KMS-11 (cell line): ENCODE results near the gene CD93.

Experiments used
- H2AFZ ChIP-seq: fragments of 200-600 bp; sonication (generic); 2 replicates; pipeline ENCODE4 v1.6.1; 2016; ENCODE audit warnings: antibody characterized with exemption, mixed run types, low read depth
- H3K27ac ChIP-seq: fragments of 200-600 bp; sonication (generic); 2 replicates; pipeline ENCODE4 v1.6.1; 2016; ENCODE audit warnings: mild to moderate bottlenecking, mixed run types
- H3K27me3 ChIP-seq: fragments of 200-600 bp; sonication (generic); 2 replicates; pipeline ENCODE4 v1.6.1; 2017; ENCODE audit warnings: mild to moderate bottlenecking, low read depth, mixed run types, moderate library complexity; ENCODE audit not compliant: insufficient read depth
- H3K36me3 ChIP-seq: fragments of 200-600 bp; sonication (generic); 2 replicates; pipeline ENCODE4 v1.6.1; 2017; ENCODE audit warnings: mild to moderate bottlenecking, mixed run types; ENCODE audit not compliant: insufficient read depth
- H3K4me1 ChIP-seq: fragments of 200-600 bp; sonication (generic); 2 replicates; pipeline ENCODE4 v1.6.1; 2016; ENCODE audit warnings: mild to moderate bottlenecking, low read depth, mixed run types; ENCODE audit not compliant: poor library complexity, severe bottlenecking
- H3K4me2 ChIP-seq: fragments of 200-600 bp; sonication (generic); 2 replicates; pipeline ENCODE4 v1.7.0; 2016; ENCODE audit warnings: mild to moderate bottlenecking, mixed run types
- H3K4me3 ChIP-seq: fragments of 200-600 bp; sonication (generic); IDR thresholded peaks from 2 replicates; pipeline ENCODE4 v1.6.1; 2017; ENCODE audit warnings: low read depth, low read length, mixed read lengths; ENCODE audit not compliant: insufficient read depth
- H3K79me2 ChIP-seq: fragments of 200-600 bp; sonication (generic); 2 replicates; pipeline ENCODE4 v1.6.1; 2016; ENCODE audit warnings: low read depth, mixed run types; ENCODE audit not compliant: insufficient read depth
- H3K9ac ChIP-seq: fragments of 200-600 bp; sonication (generic); 2 replicates; pipeline ENCODE4 v1.6.1; 2016; ENCODE audit warnings: mild to moderate bottlenecking, mixed run types
- H4K20me1 ChIP-seq: fragments of 200-600 bp; sonication (generic); 2 replicates; pipeline ENCODE4 v1.6.1; 2016; ENCODE audit warnings: mild to moderate bottlenecking, mixed run types; ENCODE audit not compliant: insufficient read depth
- CTCF ChIP-seq: fragments of 200-600 bp; sonication (generic); conservative IDR thresholded peaks from 2 replicates; pipeline ENCODE4 v1.6.1; 2017; ENCODE audit warnings: low read depth, mild to moderate bottlenecking, antibody characterized with exemption, low read length, moderate library complexity, mixed read lengths

CD93 gene

DNA sequence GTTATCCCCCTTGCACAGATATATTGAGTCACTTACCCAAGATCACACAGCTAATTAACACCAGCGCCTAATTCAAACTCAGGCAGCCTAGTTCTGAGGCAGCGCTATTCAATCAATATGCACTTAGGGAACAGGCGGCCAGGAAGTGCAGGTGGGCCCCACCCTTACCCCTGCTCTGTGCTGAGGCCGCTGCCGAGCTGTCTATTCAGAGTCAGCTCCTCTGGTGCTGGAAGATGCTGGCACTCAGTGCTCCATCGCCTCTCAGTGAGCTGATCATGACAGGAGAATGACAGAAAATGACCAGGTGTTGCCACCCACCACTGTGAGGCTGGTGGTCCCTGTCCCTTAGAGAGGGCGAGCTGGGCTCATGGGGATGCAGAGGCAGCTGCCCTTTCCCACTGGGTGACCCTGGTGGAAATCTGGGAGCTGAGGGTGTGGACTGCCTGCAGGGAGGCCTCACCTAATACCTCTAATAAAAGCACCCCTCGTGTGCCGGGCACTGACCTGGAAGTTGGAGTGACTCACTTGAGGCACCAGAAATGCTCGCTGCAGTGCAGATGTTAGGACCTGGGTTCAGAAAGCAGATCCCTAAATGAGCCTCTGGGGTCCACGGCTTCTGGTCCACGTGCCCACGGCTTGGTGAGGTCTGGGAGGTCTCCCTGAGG lies 42.5 kb upstream of the CD93 start:
- no peak overlapping the region for H3K27ac ChIP-seq

DNA sequence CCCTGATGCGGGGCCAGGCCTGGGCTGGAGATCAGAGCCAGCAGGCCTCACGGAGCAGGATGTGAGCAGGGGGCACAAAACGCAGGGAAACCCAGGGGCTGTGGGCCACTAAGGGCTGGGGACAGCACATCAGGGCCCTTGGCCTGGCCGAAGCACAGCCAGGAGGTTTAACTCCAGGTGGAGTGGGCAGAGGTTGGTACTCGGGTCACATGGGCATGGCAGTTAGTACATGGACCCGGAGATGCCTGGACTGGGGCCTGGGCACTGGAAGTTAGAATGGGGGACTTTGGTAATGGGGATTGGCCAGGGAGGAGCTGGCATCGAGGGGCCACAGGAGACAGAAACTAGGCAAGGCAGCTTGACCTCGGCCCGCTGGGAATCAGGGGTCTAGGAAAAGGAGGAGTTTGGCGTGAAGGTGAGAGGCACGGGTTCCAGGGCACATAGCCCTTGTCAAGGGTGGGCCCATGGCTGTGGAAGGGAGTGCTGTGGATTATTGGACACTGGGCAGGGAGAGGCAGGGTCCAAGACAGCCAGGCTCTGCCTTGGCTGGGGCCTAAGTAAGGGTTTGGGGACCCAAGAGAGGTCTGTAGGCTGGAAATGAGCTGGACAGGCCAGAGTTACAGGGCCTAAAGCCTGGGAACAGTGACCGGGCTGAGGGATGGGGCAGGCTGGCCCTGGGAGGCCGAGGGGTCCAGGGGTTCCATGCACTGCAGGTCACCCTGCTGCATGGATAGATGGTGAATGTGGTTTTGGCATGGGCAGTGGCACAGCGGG lies 41.6 kb upstream of the CD93 start:
- no peak overlapping the region for H3K4me2 ChIP-seq
- no peak overlapping the region for H3K4me3 ChIP-seq
- H4K20me1 ChIP-seq, result no peaks in the 10 kb centered on the region
- no peaks in the 10 kb centered on the region for H3K79me2 ChIP-seq
- no peak overlapping the region for H3K27ac ChIP-seq
- H2AFZ ChIP-seq, result no peak overlapping the region
- H3K36me3 ChIP-seq, result no peaks in the 10 kb centered on the region
- no peak overlapping the region for H3K9ac ChIP-seq
- H3K27me3 ChIP-seq, result no peaks in the 10 kb centered on the region
- no peaks in the 10 kb centered on the region for H3K4me1 ChIP-seq
- no peak for TF ChIP-seq CTCF

More for the DNA sequence above, 42.5 kb upstream of the CD93 start:
- no peaks in the 10 kb centered on the region for H3K4me1 ChIP-seq
- H3K36me3 ChIP-seq, result no peaks in the 10 kb centered on the region
- no peaks in the 10 kb centered on the region for H3K27me3 ChIP-seq
- no peak overlapping the region for H3K4me2 ChIP-seq
- H2AFZ ChIP-seq, result no peak overlapping the region
- H3K9ac ChIP-seq, result no peak overlapping the region
- H3K79me2 ChIP-seq, result no peaks in the 10 kb centered on the region
- no peak for TF ChIP-seq CTCF
- no peak overlapping the region for H3K4me3 ChIP-seq
- no peaks in the 10 kb centered on the region for H4K20me1 ChIP-seq

DNA sequence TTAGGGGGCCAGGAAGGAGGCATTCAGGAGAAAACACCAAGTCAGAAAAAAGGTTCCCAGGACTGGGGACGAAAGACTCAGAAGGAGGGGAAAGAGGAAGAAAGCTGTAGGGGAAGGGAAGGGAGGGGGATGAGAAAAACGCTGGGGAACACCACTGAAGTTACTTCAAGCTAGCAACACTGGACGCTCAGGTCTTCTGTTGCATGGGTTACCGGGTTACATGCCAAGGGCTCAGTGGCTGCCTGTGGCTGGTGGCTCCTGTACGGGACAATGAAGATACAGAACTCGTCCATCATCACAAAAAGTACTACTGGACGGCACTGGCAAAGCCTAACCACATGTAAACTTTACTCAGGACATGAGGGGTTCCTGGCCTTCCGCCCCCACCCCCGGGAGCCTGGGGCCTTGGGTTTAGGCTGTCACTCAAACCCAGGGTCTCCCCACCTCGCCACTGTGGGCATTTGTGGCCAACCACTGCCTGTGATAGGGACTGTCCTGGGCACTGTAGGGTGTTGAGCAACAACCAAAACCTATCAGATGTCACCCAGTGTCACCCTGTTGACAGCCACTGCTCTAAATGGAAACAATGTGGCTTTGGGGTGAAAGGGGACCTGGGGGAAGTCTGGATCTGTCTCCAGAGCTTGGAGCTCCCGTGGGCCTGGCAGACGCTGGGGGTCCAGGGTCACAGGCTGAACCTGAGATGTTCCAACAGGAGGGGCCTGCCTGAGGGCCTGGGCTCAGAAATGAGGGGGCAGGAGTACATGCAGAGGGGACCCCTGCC lies 40.3 kb upstream of the CD93 start:
- Histone ChIP-seq H2AFZ (no peak overlapping the region), H3K4me1 (no peaks in the 10 kb centered on the region), H3K4me2 (no peak overlapping the region)

More for the DNA sequence above, 40.3 kb upstream of the CD93 start:
- no peak for TF ChIP-seq CTCF
- no peaks in the 10 kb centered on the region for H3K36me3 ChIP-seq
- H3K27me3 ChIP-seq, result no peaks in the 10 kb centered on the region
- no peak overlapping the region for H3K4me3 ChIP-seq
- H3K79me2 ChIP-seq, result no peaks in the 10 kb centered on the region
- H3K27ac ChIP-seq, result no peak overlapping the region
- no peak overlapping the region for H3K9ac ChIP-seq
- no peaks in the 10 kb centered on the region for H4K20me1 ChIP-seq
